Measurements from ENCODE around the gene DDIT3. TPM values are rescaled to one million over a fixed set of nuclear protein-coding genes. Genes with fewer than 3 reads are reported as not detected.
"Not testable (repeated sequence)": the region's sequence is repeated elsewhere in the genome, so short reads cannot be mapped to it uniquely, and the experiment has no call there.

The DDIT3 gene
- total RNA-seq, 1 donor from 2014 or later, result 24.6 TPM

GRCh38 chr12:57525615-57526383, 5.5 kb upstream of the DDIT3 start:
- no peak for DNase-seq (ENCODE audit: low spot score)

- DNase-seq (ENCODE audit: low spot score), result no peak
Measured at GRCh38 chr12:57524814-57525614, 4.7 kb upstream of the DDIT3 start.

GRCh38 chr12:57523706-57524614, 3.6 kb upstream of the DDIT3 start:
- DNase-seq (ENCODE audit: low spot score), result no peak

- DNase-seq (ENCODE audit: low spot score), result peak; percentile 57
Measured at GRCh38 chr12:57522887-57523705, 2.8 kb upstream of the DDIT3 start.

- DNase-seq (ENCODE audit: low spot score), result peak; percentile 93
Measured at GRCh38 chr12:57522011-57522886, 1.9 kb upstream of the DDIT3 start, which contains the start of gene MBD6. Gene MBD6 (plus strand): TSS chr12:57522824. CDS start chr12:57524304, 1,480 bp downstream.

GRCh38 chr12:57521525-57522010, 1.3 kb upstream of the DDIT3 start:
- DNase-seq (ENCODE audit: low spot score), result peak; percentile 28

- no peak for DNase-seq (ENCODE audit: low spot score)
Measured at GRCh38 chr12:57519796-57520052, 590 bp downstream of the DDIT3 start.

- DNase-seq (ENCODE audit: low spot score), result no peak
Measured at GRCh38 chr12:57518920-57519795, 1.2 kb downstream of the DDIT3 start.

- no peak for DNase-seq (ENCODE audit: low spot score)
Measured at GRCh38 chr12:57518176-57518919, 2.0 kb downstream of the DDIT3 start.

GRCh38 chr12:57517718-57518117, 2.6 kb downstream of the DDIT3 start:
- not testable (repeated sequence) for DNase-seq (ENCODE audit: low spot score)

- DNase-seq (ENCODE audit: low spot score), result no peak
Measured at GRCh38 chr12:57517187-57517586, 3.1 kb downstream of the DDIT3 start.

- DNase-seq (ENCODE audit: low spot score), result no peak
Measured at GRCh38 chr12:57516617-57517153, 3.6 kb downstream of the DDIT3 start.

- DNase-seq (ENCODE audit: low spot score), result no peak
Measured at GRCh38 chr12:57515934-57516541, 4.3 kb downstream of the DDIT3 start.

GRCh38 chr12:57515408-57515933, 4.8 kb downstream of the DDIT3 start:
- no peak for DNase-seq (ENCODE audit: low spot score)

- DNase-seq (ENCODE audit: low spot score), result no peak
Measured at GRCh38 chr12:57514720-57515407, 5.5 kb downstream of the DDIT3 start.

- not testable (repeated sequence) for DNase-seq (ENCODE audit: low spot score)
Measured at GRCh38 chr12:57514246-57514645, 6.1 kb downstream of the DDIT3 start.

GRCh38 chr12:57513677-57514076, 6.6 kb downstream of the DDIT3 start:
- DNase-seq (ENCODE audit: low spot score), result not testable (repeated sequence)
